EL (cell line): Measurements from ENCODE around the gene SOX6.
"Not testable (repeated sequence)": the region's sequence is repeated elsewhere in the genome, so short reads cannot be mapped to it uniquely, and the experiment has no call there.

Experiments used
- DNase-seq: peaks from one replicate; pipeline ENCODE4 v3.0.0-alpha.2; 2016

SOX6 gene

DNA sequence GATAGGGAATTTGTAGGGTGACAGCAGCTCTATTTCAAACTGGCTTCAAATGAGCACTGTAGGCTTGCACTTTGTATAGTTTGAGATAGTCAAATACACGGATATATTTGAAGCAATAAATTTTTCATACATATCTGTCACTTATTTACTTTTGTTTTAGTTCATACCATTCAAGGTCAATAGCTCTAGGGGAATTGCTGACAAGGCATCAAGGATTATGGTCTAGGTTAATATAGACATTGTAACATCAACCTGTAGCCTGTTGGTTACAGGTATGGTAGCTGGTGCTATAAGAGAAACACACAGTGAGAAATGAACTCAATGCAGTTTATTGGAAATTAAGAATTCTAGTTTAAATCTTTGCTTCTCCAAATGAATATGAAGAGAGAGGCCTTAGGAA is 267.6 kb downstream of the SOX6 start:
- DNase-seq, result no peak

DNA sequence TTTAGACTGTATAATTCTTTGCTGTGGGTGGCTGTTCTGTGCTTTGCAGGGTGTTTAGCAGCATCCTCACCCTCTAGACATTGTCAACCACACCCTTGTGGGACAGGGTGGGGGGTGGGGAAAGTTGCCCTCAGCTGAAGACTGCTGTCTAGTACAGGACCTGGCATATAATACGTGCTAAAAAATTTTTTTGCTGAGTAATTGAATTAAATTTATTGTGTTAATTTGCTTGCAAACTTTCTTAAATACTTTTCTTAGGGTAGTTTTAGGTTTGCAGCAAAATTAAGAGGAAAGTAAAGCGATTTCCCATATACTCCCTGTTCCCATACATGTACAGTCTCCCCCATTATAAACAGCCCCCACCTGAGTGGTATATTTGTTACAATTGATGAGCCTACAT is 268.5 kb downstream of the SOX6 start:
- no peak for DNase-seq

DNA sequence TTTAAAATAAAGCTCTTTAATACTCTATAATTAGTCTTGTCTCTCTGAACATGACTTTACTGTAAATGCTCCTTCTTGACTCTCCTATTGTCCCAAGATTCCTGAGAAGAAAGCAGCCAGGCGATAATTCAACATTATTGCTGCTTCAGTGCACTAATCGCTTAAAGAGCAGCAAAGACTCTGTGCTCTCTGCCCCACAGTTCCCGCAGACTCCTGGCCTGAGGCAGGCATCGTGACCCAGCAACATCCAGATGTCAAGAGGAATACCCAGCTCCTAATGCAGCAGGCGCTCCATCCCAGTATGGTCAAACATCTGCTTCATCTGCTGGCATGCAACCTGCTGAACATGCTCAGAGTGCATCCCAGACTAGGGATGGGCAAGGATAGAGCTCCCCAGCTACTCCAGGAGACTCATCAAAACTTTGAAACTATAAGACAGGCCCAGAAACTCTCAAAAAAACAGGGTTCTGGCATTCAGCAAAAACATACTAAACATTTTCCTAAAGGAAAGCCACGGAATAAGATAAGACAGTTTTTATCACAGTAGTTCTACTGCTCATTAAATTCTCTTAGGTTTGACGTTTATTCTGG is 270.0 kb downstream of the SOX6 start:
- DNase-seq, result no peak

DNA sequence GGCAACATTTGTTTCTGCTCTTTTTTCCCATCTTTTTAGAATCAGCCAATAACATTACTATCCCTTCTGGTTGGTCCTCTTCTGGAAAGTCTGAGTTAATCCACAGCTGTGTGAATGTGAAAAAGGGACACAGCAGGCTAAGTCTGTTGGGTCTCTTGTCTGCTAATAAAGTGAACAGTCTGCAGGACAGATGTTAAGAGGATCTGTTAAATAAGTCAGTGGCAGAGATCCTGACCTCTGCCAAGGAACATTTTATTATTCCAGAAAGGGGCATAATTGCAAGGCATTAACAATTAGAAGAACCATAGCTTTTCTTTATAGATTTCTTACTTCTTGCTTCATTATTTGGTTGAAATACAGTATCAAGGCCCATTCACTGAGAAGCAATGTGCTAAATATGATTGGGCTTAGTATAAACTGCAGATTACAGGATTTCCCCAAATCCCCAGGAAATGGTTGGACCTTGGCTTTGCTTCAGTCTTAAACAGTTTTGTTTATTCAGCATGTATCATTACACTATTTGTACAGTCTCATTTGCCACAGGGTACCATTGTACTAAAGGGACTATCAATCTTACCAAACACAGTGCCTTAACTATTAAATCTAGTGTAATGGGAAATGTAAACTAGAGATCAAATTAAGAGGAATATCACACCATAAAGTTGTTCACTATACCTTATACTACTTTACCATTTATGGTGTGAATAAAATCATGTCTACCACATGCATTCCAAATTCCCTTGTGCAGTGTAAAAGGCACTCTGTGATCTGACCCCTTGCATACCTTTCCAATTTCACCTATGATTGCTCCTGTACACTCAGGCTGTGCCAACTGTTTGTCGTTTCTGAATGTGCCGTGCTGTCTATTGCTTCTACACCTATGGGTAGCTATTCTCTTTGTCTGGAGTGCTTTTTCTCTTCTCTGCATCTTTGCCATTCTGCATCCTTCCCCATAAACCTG is 274.0 kb downstream of the SOX6 start:
- no peak for DNase-seq

DNA sequence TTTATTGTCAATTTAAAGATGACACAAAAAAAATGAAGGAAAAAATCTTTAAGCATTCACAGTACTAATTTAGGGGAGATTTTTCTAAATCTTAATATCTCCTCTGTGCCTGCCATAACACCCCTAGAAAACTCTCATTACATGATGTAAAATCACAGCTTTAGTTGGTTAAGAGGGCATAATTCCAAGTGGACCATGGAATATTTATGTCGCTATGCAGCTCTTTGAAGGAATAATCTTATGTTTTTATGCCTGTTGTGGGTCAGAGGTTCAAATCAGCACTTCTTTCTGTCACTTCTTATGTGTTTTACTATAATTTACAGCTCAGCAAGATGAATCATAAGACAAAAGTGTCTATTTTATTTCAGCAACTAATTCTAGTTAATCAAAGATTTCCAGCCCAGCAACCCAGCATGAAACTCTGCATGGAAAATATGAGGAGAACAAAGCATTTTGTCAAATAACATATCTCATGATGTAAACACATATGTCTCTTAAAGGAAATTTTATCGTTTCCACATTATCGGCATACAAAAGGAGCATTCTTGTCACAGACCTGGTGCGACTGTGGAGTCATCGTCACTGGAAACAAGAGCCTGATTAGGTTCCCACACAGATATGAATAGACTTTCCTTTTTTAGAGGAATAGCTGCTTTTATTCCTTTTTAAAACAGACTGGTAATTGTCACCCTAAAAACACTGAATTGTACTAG is 274.8 kb downstream of the SOX6 start:
- DNase-seq, result no peak

DNA sequence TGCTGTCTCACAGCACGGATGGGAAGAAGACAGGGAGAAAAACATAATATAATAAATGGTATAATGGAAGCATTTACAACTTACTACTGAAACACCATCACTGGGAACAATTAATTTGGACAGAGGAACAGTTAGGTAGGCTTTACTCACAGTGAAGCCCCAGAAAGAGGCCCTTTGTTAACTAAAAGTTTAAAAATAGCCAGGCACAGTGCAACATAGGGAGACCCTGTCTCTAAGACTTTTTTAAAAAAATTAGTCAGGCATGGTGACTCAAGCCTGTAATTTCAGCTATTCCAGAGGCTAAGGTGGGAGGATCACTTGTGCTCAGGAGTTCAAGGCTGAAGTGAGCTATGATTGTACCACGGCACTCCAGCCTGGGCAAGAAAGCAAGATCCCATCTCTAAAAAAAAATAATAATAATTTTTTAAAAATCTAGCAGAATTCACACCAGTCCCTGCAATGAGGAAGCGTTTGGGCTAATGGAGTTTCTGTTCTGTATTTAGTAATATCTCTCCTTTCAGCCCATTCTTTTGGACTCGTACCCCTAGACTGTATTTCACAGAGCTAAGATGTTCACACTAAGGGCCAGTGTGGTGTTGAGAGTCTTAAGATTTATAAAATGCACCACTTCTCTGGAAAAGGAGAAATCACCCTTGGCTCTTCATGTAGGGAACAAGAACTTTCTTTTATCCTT is 275.5 kb downstream of the SOX6 start:
- no peak for DNase-seq

DNA sequence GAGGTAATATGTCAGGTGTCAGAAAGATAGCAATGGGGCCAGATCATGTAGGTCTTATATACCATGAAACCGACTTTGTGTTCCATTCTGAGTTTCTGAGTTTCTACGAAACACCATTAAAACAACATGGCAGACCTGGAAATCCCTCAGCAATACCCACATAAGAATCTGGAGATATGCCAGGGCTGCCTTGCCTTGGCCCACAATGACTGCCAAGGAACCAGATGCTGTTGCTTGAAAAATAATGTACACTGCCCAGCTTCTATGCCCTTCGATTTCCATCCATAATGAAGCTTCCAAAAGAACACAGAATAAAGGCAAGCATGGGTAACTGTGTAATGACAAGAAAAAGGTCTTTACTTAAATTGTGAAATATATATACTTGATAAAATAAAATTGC is 277.4 kb downstream of the SOX6 start:
- DNase-seq, result no peak

DNA sequence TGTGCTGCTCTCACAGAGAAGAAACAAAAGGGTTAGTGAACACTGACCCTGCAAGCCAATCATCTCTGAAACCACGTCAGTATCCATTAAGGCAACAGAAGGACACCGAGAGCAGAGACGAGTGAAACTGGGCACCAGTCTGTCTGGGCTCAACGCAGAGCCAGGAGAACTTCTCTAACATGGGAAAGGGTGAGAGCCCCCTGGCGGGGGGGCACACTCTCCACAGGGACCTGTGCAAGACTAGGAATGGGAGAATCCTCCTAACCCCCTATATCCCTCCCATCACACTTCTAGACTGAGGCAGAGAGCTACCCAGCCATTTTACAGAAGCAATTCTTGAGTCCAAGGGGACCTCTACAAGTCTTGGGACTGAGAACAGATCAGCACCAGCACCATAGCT is 285.8 kb downstream of the SOX6 start:
- no peak for DNase-seq

DNA sequence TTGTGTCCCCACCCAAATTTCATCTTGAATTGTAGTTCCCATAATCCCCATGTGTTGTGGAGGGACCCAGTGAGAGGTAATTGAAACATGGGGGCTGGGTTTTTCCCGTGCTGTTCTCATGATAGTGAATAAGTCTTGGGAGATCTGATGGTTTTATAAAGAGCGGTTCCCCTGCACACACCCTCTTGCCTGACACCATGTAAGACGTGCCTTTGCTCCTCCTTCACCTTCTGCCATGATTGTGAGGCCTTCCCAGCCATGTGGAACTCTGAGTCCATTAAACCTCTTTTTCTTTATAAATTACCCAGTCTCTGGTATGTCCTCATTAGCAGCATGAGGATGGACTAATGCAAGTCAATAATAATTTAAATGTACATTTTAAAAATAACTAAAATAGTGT is 289.1 kb downstream of the SOX6 start:
- not testable (repeated sequence) for DNase-seq

DNA sequence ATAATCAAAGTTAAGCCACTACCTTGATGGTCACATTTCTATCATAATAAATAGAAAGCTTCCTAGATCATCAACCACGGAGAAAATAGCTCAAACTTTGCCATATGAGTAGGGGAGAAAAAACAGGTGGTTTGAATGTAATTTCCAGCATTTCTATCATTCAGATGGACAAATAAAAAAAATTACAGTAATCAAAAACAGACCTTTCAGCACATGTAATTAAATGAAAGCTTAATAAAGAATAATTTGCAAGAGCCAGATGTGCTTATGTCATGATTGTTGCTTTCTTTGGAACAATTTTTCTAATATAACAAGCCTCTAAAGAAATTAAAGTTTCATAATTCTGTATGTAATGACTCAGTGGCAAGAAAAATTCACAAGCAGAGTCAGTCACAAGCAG is 297.0 kb downstream of the SOX6 start:
- DNase-seq, result no peak

DNA sequence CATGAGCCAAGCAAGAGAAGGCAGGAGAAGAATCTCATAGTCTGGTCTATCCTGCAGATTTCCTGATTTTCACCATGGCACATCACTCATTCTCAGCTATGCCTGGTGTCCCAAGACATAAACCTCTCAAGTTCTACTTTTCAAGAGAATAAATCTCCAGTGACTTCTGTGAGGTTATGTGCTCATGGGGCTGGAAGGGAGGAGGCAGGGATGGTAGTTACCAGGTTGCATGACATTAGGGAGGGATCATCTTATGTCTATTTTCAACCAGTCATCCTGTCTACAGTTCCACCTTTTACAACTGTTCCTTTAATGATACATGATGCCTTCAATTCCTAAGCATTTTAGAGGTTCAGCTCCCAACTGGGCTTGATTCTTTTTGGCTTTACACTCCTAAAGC is 297.7 kb downstream of the SOX6 start:
- DNase-seq, result no peak

DNA sequence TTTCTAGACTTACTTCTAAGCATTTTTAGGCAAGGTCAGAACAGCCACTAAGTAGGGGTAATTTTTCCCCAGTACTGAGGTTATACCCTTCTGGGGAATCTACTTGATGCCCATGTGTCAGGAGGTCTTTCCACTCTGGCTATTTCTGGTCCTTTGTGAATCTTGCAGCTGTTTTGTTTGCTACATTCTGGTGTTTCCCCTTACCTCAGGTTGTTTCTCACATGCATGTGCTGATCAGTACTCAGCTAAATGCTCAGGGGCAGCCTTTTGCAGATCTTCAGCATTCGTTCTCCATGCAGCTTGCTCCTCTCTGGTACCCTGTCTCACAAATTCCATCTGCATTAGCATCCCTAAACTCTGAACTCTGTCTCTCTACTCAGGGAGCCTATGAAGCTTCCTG is 303.6 kb downstream of the SOX6 start:
- no peak for DNase-seq

DNA sequence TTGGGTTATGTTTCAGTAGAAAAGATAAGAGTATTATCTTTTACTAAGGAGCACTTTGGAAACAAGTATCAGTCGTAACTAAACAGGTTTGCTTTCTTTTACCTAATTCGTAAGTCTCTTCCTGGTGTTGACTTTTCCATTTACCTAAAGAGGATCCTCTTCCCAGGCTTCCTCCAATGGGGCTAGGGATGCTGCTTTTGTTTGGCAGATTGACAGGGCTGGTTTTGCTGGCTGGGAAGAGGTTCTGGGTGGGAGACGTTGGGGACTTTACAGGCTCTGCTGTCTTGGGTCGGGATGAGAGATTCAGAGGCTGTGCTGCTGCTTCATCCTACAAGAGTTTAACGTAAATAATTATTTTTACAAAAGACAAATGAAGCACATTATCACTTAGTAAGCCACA is 306.7 kb downstream of the SOX6 start:
- no peak for DNase-seq

DNA sequence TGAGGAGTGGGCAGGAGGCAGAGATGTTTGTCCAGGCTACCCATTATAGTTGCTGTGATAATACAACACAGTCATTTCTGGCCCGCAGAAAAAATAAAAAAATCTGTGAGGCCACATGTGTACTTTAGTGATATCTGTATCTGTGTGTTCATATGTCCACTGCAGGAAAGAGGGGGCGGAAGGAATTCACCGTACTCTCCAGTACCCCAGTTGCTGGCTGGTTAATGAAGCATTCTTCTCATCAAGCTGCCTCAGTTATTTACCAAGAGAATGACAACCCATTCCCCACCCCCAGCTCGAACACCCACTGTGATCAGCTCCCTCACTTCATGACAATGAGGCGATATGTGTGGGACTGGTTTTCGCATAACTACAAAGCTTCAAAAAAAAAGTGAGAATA is 309.3 kb downstream of the SOX6 start:
- no peak for DNase-seq

DNA sequence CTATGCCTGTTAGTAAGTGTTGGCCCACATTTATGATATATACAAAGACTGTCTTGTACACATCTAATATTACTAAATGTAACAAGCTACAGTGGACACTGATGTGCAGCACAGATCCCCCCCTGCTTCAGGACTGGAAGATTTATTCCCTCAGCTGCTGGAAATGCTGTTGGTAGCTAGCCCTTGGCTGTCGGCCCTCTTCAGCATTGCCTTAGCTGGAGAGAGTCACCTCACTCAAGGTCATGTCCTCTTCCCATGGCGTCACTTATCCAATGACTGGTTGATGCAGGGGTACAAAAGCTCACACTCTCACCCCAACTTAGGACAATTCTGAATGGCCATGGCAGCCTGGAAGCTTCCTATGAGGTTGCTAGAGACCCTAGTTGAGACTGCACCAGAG is 312.7 kb downstream of the SOX6 start:
- no peak for DNase-seq

DNA sequence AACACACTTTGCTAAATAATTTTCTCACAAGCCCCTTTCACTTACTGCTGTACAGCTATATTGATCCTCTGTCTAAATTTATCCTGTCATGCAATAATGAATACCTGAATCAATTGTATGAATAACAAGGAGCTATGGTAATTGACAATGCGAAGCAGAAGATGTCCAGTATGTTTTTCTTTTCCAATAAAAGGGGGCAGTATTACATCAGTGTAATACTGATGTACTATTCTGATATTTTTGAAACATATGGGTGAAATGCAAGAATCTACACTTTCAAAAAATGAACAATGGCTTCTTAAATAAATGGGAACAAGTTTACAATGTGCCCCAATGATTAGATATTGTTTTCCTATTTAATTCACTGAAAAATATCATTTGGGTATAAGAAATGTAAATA is 315.1 kb downstream of the SOX6 start:
- no peak for DNase-seq

DNA sequence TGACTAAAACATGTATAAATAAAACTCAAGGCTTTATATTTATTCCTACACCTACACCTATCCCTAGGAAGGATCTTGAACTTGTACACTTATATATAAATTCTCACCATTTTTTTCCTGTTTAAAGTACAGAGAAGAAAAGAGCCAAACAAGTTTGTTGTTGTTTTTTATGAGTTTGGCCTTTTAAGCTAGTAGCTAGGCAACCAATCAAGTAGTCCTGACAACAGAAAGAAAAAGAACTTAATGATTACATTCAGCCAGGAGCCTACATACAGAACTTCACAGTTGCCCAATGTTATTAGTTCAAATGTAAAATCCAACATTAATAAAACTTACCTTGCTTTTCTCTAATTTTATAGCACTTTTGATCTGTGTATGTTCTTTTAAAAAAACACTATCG is 316.2 kb downstream of the SOX6 start:
- no peak for DNase-seq

DNA sequence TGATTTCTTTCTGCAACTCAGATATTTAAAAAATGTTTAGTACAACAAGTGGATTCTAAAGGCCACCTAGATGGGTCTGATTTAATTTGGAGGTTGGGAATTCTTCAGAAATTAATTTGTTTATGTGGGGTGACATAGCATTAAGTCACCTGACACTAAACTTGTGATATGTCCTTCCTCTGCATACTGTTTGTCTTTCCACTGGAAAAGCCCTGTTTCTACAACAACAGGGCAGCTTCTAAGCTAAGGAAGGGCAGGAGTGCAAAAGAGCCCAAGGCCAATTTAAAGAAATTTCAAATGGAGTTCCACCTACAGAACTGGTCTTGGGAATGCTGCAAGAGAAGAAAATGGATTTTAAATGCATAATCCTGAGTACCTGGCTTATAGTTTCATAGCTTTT is 319.2 kb downstream of the SOX6 start:
- no peak for DNase-seq

DNA sequence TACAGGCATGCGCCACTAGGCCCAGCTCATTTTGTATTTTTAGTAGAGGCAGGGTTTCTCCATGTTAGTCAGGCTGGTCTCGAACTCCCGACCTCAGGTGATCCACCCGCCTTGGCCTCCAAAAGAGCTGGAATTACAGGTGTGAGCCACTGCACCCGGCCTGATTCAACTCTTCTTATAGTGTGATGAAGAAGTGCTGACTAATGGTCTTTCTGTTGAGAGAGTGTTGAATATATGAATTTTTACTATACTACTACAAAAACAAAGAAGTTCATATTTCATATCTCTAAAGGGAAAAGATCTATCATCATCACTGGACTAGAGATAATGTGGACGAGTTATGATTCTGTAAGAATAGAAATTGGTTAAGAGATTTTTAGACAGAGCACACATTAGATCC is 320.1 kb downstream of the SOX6 start:
- DNase-seq, result no peak

DNA sequence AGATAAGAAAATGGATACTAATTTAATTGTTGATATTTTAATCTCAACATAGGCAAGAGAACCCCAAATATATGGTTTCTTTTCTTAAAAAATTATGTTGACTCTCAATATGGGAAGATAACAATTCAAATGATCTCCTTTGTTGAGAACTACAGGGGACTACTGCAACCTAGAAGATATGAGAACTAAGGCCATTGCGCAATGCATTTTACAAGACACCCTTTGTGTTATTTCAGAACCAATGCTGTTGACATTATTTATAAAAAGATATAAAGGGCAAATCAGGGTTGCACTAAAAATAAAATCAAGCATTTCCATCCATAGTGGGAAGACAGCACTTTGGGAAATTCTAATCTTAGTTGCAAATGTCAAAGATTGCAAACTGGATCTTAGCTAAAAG is 322.3 kb downstream of the SOX6 start:
- no peak for DNase-seq

DNA sequence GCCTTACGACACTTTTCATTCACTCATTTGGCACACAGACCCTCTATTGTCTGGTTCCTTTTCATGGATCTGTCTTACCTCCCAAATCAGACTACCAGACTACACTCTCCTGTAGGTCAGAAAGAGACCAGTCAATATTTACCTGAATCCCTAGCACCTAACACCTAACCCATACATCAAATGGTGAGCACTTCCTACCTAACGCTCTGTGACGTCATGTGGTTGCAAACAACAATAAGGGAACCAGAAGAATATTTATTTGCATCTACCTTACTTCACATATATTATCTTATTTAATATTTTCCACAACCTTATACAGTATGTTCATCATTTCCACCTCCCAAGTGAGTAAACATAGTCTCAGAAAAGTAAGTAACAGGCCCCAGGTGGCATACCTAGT is 323.4 kb downstream of the SOX6 start:
- no peak for DNase-seq

DNA sequence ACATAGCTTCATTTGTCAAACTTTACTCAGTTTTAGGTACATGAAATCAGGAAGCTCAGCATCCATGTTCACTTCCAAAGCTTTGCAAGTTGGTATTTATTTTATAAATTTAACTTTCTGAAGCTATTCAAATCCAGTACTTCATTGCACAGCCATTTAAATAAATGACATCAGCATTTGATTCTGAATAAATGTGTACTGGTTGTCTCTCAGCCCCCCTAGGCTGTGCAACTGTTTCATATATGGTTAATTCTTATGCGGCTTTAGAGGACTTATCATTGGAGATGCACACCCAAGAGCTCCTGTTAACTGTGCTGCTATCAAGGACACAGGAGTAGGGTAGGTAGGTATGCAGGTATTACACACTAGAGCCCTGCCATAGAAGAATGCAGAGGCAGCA is 325.1 kb downstream of the SOX6 start:
- DNase-seq, result no peak

DNA sequence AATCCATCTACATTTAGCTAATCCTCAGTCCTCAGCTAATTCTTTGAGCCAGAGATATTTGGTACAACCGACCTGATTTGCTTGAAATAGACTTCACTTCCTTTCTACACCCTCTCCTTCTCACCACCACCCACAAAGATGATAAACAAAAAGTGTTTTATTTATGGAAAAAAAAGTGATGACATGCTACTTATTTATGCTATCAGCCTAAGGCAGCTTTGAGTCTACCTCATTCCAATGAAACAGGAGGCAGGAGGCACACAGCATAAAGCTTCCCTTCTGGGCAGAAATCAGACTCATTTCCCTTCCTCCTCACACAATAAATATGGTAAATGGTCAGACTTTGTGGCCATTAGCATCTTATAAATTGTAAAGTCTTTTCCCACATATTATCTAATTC is 325.7 kb downstream of the SOX6 start:
- peak; percentile 7 for DNase-seq
